HG02678 (cell line): Measurements from ENCODE around the gene MICAL3.

Source experiments
- ATAC-seq: cut with Tn5 transposase; IDR thresholded peaks from one replicate; pipeline ENCODE4 v1.9.1; 2021; ENCODE audit warnings: mild to moderate bottlenecking, moderate library complexity; ENCODE audit not compliant: unreplicated experiment

The MICAL3 gene

DNA sequence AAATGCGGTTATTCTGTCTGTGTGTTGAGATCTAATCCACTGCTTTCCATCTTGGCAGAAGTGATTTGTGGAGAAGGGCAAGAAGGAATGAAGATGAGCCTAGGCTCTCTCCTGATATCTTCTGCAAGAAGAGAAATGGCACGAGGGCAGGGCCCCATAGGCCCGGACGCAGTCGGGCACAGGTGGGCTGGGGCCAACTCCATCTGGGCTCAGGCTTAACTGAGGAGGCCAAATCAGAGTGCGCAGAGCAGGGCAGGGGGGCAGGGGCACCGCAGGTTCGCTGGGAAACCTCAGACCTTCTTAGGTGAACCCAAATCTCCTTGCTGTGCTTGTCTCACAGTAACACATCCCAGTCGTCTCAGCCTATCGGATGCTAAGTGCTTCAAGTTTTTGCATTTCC, 217.3 kb downstream of the MICAL3 start:
- no peak for ATAC-seq

GRCh38 chr22:17806437-17806836, 217.9 kb downstream of the MICAL3 start:
- ATAC-seq = no peak

DNA sequence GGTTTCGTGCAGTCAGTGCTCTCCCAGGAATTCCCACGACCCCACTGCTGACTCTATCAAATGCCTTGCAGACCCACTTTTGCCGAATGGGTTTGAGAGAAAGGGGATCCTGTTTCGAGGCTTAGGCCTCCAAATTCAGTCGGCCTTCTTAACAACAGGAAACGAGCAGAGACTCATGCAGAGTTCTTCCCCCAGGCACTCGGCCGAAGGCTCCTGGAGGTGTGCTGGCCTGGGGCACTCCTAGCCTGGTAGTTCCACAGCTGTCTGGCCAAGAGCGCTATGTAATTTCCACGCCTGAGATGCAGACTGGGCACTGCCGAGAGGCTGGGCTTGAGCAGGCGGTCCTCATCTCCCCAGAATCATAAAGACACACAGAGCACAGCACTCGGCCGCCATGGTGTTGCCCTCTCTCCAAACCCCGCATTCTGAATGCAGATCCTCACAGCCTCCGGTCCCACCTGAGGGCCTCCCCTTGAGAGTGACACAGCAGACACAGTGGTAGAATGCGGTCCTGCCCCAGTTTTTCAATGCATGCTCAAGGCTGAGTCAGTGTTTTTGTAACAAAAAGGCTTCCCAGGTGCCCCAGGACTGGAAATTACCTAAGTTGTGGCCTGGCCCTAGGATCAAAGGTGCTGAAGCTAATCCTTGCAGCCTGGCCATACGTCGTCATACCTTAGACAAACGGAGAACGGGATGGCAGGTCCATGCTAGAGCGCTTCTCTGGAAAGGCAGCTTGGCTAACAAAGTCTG, 219.9 kb downstream of the MICAL3 start:
- no peak for ATAC-seq

DNA sequence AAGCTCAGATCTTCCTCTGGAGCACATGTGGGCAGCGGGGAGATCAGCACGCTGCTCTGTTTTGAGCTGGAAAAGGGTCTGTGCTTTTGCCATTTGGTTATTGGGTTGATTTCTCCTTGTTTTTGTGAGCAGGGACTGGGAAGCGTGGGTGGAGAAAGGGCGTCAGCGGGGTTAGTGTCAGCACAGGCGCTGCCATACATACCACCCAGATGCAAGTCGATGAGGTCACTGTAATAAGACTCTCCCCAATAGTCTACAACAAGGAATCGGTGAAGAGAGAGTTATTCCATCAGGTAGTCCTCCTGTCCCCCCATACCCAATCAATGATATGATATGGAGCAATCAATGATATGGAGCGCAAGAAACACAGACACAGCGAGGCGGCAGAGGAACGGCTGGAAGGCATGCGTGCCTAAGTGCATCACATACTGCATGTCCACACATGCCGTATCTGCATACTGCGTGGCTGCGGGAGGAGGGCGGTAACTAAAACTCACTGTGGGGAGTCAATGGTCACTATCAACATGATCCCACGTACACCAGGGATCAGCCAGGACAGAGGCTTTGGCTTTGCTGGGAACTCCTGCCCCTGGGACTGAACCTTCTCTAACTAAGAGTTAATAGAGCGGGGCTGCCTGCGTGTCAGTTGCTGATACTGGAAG, 220.6 kb downstream of the MICAL3 start:
- ATAC-seq = no peak

DNA sequence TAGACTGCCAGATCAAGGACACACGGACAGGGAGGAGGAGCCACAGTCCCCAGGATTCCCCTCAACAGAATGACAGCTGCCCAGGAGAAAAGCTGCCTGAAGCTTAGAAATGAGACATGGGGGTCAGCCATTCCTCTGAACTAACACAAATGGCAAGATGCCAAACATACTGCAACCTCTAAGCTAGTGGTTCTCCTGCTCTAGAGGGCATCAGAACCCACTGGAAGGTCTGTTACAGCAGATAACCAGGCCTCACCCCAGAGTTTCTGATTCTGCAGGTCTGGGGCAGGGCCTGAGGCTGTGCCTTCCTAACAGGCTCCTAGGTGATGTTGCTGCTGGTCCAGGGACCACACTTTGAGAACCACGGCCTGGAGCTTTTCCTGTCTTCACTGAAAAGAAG, 221.5 kb downstream of the MICAL3 start:
- no peak for ATAC-seq

GRCh38 chr22:17802411-17802810, 221.9 kb downstream of the MICAL3 start:
- ATAC-seq = no peak

DNA sequence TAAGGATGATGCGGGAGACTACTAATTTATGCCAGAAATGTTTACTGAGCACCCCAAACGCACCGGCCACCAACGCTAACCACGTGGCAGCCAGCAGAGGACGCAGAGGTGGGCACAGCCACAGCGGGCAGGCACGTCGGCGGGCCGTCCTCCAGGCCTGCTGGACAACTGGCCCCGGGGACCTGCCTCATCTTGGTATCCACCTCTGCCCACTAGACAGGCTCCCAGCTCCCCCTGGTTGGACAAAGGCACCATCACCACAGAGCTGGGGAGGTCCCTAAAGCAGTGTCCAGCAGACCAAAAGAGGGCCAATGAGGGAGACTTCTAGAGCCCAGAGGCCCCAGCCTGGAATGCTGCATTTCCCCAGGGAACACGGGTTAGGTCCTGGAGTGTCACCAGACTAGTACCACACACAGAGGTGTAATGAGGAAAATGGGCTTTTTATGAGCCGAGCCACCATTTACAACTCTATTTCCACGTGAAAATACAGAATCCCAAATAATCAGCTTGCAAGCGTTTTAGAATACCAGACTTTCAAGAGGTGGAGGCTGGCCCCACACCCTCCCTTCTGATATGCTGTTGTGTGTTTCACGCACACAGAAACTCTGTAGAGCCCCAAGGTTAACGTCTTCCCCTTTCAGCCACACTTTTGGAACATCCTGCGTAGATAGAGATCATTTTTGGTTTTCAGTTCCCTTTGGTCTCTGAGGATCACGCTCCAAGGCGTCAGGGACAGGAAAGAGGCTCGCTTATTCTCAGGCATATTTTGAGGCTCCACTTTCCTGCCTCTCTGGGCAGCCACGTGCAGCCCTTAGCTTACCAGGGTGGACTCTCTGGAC, 226.4 kb downstream of the MICAL3 start:
- ATAC-seq = peak; percentile 46

GRCh38 chr22:17796695-17797094, 227.7 kb downstream of the MICAL3 start:
- no peak for ATAC-seq

DNA sequence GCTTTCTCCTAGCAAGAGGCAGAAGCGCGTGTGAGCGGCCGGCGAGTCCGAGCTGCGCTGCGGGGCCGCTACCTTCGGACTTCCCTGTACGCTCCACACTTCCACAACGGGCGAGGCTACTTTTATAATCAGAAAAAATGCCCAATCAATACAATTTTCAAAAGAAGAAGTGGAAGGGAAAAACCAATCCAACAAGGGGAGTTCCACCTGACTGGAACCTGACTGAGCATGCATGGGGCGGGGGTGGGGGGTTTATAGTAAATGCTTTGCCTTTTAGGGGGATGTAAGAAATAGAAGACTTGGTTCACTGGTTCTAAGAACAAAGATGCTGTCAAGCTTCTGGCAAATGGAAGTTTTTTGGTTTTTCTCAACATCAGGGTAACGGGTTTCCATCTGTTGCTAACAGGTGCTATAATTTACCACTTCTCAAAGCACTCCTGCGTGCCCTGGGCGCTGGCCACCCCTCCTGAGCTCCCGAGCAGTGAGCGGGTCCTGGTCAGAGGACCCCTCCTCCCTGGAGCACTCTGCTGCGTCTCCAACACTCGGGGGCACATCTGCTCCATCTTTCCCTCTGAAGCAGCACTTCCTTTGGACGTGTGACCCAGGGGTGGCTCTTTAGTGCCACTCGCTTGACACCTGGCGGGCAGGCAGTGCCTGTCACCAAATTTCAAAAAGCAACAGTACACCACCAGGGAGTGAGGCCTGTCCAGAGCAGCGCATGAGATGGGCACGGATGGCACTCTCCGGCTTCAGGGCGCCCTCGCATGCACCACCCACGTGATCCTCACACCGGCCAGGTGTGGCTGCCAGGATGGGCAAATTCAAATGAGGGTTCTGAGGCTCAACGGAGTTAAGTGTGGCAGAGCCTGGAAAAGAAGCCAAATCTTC, 228.5 kb downstream of the MICAL3 start:
- no peak for ATAC-seq

DNA sequence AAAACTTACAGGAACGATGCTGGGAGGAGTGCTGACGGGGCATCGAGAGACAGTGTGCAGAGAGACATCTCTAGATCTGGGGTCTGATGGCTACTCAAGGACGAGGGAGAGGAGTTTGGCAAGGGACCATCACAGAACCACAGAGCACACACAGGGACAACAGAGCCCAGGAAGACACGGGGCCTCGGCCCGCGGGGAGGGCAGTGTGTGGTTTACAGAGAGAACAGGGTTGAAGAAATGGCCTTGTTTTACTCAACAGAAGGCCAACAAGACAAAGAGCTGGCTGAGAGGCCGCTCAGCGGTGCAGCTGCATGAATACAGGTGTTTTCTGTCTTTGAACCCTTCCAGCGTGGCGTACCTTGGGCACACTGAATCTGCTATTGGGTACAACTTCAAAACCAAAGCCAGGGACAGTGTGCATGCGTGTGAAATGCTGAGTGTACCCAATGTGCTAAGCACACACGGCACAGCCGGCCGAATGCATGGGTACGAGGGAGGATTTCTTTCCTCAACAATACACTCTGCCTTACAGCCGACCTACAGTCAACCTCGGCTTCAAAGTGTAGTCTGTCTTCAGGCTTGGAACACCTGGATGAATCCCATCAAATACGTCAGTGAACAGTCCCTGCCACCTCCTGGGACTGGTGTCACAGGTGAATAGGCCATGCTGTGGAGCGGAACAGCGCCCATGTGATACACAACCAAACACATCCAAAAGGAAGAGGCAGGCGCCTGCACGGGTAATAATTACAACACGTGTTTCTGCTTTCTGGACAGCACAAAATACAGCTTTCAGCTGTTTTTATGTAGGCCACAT, 229.4 kb downstream of the MICAL3 start:
- no peak for ATAC-seq

- ATAC-seq = no peak
These were observed 231.4 kb downstream of the MICAL3 start for GRCh38 chr22:17792854-17793434.

DNA sequence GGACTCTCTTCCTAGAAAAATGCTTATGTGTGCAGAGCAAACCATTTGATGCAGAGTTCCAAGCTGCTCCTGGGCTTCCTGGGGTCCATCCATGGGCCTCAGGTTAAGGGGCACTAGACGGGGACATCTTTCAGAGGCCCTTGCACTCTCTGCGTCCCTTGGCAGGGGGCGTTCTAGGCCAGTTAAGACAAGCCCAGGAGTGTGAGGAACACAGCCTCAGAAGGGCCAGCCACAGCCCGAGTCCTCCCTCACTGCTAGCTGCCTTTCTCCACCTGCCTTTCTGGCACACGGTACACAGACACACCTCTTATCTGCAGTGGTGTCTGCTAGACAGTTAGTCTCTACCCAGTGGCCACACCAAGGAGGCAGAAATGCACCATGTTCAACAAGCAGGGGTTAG, 232.1 kb downstream of the MICAL3 start:
- ATAC-seq = no peak

- ATAC-seq = no peak
These were observed 233.2 kb downstream of the MICAL3 start for GRCh38 chr22:17791196-17791595.

- ATAC-seq = no peak
These were observed 234.8 kb downstream of the MICAL3 start for GRCh38 chr22:17789379-17790200.

- ATAC-seq = no peak
These were observed 235.6 kb downstream of the MICAL3 start for GRCh38 chr22:17788528-17789378.

- ATAC-seq = no peak
These were observed 236.5 kb downstream of the MICAL3 start for GRCh38 chr22:17787716-17788330.

DNA sequence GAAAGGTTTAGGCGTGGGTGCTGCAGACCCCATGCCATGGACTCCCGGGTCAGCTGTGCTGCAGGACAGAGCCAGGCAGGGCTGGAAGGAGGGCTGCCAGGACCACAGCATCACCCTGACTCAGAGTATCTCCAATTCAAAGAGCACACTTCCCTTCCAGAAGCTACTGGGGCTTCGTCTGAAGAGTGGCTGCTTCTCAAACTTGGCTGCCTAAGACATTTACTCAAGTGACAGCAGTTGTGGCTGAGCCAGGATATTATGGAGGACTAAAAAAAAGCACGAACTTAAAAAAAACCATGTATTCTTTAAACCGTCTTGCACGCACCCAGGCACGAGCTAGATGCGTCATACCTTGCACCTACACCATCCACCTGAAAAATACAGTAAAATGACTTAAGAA, 237.1 kb downstream of the MICAL3 start:
- no peak for ATAC-seq
